Stimulated activated CD4-positive, alpha-beta T cell treated with anti-CD3 and anti-CD28 coated beads, Interleukin-12 subunit alpha, Interleukin-12 subunit beta, amount 100 ng/mL, for 4 hours (primary cell): ENCODE data around the gene COL23A1.

Experiments
- DNase-seq: peaks from one replicate; pipeline ENCODE4 v3.0.0-alpha.2; 2020

The COL23A1 gene

DNA sequence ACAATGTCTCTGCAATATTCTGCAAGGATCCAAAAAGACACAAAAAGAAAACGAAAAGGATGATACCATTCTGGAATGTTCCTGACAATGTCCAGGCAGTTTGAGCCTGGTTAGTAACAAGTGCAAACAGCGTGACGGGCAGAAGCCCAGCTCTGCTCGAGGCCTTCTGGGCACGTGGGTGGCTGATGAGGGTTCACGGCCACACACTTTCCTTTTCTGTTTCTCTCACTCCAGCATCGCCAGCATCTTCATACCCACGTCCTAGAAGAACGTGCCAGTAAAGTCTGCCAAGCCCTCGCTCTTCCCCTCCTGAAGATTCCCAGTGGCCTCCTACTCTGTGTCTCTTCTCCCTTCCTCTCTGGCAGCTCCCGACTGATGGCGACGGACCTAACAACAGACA is 36.7 kb downstream of the COL23A1 start:
- DNase-seq, result no peak

DNA sequence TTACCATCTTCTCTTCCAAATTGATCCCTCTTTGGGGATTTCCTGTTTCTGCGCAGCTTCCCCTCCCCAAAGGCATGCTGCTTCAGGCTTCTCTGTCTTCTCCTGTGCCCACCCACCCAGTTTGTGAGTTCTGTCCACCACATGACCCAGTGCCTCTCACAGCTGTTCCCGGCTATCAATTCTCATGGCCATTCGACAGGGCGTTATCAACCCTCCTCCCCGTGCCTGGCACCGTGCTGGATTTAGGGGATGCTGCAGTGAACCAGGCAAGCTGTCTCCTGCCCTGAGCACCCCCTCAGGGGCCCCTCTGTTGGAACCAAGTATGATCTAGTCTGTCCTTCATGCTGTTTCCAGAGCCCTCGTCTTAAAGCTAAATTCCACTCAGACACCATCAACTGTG is 38.7 kb downstream of the COL23A1 start:
- DNase-seq, result no peak

DNA sequence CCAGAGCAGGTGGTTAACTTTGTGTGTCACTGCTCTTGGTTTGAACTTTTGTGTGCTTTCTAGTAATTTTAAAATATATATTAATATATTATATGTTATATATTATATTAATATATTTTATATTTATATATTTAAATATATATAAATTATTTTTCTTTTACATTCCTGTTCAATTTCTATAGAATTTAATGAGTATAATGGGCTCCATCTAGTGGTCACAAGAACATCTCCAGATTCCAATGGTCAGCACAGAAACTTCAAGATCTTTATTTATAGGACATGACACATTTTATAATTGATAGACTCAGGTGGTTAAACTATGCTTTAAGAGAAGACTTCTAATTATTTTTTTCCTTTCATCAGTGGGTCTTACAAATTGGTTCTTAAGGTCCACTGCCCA is 39.1 kb downstream of the COL23A1 start:
- no peak for DNase-seq

DNA sequence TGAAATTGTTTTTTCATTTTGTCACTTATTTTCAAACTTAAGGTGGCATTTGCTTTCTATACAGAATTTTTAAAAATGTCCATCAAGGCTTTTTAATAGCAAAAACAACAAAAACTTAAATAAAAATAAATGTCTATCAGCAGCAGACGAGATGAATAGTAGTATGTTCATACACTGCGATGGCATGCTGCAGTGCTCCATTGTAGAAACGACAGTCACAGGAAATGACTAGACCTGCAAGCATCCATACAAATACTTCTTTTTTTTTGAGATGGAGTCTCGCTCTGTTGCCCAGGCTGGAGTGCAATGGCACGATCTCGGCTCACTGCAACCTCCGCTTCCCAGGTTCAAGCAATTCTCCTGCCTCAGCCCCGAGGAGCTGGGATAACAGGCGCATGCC is 41.4 kb downstream of the COL23A1 start:
- DNase-seq, result no peak

DNA sequence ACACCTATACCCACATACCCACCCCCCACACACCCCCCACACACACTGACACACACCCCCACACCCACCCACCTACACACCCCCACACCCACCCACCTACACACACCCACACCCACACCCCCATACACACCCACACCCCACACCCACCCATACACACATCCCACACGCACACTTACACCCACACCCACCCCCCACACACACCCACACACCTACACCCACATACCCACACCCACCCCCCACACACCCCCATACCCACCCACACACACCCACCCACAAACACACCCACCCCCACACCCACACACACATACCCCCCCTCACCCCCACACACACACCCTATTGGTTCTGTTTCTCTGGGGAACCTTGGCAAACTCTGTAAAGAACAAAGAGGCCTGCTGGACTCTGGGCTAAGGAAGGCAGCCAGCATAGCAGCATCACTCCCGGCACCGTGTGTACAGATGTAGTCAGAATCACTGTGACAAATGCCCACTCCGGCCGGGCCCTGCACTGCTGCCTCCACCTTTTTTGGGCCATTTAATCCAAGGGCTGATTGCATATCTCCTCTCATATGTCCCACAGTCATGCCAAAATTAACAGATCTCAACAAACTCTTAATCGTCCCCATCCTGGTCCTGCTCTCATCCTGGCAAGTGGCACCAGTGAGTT is 42.3 kb downstream of the COL23A1 start:
- DNase-seq, result no peak

DNA sequence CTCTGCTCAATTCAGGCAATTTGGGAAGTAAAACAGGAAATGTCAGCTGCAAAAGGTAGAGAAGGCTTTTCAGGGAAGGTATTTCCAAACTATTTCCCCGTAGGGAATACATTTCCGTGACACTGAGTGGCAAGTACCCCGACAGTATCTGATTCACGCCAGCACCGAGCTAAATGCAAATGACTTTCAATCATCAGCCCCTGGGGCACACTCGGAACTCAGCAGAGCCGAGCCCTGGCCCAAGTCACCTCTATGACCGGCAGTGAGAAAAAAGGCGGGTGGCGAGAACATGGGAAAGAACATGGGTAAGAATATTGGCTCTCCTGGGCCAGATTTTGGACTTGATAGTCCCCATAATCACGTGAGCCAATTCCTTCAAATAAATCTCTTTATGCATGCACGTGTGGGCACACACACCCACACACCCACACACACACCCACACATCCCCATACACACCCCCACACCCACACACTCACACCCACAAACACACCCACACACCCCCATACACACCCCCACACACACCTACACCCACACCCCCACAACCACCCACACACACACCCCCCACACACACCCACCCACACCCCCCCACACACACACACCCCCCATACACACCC is 43.0 kb downstream of the COL23A1 start:
- DNase-seq, result no peak

DNA sequence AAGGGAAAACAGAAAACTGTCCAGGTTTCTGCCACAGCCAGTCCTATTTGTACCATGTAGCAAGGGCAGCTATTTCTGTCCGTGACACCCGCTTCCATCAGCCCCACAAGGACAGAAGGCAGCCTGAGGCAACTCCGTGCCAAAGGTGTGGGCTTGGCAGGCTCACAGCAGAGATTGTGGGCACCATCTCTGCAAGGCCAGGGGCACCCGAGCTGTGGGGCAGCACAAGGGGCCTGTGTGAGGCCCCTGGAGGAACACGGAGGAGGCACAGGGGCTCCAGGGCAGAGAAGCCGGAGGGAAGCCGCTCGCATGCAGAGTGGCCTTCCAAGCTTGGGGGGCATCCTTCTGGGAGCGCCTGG is 43.5 kb downstream of the COL23A1 start:
- DNase-seq, result no peak

DNA sequence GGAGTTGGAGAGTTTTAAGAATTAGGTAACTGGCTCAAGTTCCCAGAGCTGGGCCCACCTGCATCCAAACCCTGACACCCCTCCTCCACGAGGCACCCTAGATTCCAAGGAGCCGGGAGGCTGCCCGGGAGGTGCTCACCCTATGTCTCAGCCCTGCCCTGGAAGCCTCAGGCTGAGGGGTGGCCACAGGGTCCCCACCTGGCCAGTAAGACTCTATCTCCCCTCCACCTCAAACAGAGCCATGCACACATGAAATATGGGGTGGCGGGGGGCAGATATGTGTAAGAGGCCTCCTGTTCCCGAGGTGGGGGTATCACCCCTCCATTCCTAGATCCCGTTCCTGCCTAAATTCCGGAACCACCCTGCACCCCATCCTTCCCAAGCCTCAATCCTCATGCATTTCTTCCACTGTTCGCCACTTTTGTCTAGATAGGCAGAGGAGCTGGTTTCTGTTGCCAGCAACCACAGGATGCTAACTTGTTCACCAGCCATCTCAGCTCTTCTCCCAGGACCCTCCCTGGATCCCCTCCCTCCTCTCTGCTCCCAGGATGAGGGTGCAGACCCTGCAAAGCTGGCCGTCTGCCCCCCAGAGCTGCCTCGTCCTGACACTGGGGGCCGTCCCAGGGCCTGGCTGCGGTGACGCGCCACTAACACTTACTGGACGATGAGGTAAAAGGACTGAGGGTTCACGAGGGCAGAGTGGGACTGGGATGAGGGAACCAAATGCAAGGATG is 44.1 kb downstream of the COL23A1 start:
- no peak for DNase-seq

DNA sequence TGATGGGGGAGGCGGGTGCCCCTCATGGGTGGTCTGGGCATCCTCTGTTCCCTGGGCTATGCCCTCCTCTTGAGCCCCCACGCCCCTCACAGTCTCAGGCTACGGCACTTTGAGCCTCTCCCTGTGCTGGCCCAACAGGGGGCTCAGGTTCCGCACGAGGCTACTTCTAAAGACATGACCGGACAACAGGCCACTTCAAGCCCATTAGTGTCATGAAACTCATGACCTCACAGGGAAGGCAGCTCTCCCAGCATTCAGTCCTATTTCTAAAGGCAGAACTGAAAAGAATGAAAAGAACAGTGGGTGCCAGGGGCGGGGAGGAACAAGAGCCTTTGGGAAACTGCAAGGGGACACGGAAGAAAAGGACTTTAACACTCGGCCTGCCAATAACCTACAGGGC is 45.0 kb downstream of the COL23A1 start:
- no peak for DNase-seq

DNA sequence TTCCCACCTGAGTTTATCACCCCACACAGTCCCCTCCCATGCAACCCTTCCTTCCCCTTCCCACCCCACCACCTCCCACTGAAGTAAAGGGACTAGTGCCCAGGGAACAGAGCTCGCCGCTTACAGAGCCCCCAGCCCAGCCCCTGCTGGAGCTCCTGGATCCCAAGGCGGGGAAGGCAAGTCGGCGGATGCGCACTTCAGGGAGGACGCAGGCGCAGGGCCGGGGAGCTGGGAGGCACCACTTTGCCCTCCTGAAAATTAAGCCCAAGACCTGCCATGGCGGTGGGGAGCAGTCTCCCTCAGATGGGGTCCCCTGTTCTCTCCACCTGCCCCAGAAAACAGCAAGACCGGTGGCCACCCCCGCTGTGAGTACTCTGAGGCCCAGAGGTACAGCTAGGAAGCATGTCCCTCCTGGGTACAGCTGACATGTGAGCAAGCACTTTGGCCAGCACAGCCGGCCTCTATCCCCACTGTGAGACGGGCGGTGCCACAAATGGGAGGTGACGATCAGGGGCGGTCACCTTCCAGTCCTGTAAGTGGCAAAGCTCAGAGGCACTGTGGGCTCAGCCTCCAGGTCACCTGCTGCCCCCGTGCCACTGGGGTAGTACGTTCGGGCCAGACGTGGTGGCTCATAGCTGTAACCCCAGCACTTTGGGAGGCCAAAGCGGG is 45.9 kb downstream of the COL23A1 start:
- no peak for DNase-seq

DNA sequence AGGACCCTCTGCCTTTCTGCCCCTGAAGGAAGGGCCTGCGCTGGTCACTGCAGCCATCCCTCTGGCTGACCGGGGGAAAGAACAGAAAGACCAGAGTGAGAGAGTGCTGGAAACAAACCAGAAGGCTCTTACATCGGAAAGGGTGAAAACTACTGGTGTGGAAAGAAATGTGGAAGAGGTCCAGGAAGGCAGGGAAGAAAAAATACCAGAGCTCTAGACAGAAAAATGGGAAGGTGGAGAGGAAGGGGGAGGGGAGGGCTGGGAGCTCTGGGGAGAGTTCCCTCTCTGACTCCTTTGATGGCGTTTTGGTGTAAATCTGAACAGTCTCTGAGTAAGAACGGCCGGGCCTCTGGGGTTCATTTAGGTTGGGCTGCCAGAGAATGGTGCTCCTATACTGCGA is 47.7 kb downstream of the COL23A1 start:
- DNase-seq, result no peak

DNA sequence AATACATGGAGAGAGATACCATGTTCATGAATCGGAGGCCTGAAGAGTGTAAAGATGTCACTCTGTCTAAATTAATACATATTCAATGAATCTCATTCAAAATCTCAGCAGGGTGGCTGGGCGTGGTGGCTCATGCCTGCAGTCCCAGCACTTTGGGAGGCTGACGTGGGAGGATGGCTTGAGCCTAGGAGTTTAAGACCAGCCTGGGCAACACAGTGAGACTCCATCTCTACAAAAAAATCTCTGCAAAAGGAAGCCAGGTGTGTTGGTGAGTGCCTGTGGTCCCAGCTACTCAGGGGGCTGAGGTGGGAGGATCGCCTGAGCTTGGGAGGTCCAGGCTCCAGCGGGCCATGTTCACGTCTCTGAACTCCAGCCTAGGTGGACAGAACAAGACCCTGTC is 49.7 kb downstream of the COL23A1 start:
- no peak for DNase-seq

DNA sequence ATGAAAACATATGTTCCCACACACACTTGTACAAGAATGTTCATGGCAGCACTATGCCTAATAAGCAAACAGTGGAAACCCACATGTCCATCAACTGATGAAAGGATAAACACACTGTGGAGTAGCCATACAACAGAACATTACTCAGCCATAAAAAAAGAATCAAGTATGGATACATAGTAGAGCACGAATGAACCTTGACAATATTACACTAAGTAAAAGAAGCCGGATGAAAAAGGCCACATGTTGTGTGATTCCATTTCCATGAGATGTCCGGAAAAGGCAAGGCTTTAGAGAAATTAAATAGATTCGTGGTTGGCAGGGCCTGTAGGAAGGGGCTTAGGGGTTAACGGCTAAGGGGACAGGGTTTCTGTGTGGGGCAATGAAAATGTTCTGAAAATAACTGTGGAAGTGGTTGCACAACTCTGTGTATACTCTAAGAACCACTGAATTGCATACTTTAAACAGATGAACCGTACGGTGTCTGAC is 51.4 kb downstream of the COL23A1 start:
- no peak for DNase-seq

DNA sequence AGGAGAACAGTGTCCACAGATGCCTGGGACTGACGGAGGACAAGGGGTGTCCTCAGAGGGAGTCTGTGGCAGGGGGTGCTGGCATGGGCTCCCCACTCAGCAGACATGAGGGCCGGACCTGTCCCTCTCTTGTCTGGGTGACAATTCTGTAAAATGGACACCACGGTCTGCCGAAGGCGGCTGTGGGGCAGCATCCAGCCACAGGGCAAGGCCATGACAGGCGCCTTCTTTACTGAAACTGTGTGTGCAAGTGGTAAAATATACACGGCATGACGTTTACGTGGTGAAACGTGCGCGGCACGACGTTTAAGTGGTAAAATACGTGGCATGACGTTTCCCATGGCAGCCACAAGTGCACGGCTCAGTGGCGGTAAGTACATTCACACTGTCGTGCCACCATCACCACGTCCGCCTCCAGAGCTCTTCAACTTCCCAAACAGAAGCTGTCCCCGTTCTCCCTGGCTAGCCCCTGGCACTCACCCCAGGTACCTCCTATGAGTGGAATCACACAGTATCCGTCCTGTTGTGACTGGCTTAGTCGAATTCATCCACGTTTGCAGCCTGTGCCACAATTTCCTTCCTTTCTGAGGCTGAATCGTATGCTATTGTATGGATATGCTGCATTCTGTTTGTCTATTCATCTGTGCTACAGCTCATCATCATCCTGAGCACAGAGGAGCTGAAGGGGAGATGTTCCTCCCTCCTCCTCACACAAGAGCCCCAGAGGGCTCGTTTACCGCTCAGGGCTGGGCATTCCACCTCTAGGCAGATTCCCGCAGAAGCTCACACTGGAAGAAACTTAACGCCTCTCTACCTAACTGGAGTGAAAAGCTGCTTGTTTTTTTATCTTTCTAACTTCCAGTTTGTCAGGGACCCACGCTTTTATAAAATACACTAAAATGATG is 52.5 kb downstream of the COL23A1 start:
- DNase-seq, result no peak

DNA sequence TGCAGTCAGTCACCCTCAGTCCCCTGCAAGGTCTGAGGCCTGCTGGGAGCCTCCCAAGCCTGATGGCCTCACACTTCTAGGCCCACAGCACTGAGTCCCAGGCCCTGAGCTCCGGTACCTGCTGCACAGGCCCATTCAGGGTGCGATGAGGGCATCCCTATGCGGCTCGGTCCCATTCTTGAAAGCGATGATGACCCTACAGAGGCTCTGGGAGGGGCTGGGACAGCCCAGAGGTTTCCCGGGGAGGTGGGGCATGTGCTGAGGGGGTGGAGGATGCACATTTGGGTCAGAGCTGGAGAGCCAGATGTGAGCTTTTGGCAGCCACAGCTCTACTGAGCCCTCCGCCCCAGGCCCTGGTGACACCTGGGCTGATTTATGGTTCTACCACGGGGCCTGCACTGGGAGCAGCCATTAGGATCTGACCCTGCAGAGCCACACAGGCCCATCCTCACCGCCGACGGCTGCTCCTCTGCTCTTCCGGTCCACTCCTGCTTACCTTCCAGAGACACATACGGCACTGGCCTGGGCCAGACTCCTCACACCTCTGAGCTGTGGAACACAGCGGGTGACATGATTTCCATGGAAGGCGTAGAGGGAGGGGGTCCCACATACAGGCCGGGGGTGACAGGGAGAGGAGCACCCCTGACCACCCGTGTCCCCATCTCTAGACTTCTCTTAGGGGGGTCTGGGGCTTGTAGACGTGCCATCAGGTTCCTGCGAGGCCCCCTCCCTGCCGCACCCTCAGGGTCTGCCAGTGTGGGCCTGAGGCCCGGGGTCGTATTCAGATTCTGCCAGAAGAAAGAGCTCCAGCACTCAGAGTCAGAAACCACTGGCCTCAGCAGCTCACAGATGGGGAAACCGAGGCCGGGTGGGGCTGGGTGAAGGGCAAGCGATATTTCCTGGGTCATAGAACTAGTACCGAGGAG is 53.4 kb downstream of the COL23A1 start:
- no peak for DNase-seq

DNA sequence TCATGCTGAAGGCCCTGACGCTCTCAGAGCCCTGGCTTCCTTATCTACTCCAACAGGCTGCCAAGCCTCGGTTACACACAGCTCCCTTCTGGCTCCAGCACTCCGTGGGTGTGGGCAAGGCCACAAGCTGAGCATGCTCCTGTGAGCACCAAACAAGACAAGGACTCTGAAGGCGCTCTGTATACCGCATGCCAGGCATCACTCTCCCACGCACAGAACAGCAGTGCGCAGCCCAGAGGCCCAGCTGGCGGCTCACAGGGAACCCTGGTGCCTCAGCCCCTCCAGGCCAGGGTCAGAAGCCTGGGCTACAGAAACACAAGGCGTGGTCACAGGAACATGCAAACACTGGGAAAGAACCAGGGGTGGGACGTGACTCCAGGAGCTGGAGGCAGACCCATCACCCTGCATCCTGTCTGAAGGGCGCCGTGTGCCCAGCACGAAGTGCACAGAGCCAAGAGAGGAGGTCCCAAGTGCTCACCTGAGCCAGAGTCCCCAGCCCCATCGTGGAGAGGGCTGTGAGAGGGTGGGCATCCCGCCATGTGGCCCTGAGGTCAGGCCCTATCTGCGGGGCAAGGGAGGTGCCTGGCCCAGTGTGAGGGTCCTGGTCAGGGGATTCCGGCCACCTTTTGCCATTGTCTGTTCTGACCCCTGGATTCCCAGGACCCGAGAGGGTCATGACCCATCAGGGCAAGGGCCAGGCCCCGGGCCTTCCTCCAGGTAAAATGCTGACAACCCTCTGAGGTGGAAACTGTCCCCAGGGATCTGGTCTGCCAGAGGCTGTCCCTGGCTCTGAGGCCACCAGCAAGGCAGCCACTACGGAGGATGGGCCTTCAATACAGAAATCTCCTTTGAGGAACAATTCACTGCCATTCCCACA is 54.7 kb downstream of the COL23A1 start:
- no peak for DNase-seq

DNA sequence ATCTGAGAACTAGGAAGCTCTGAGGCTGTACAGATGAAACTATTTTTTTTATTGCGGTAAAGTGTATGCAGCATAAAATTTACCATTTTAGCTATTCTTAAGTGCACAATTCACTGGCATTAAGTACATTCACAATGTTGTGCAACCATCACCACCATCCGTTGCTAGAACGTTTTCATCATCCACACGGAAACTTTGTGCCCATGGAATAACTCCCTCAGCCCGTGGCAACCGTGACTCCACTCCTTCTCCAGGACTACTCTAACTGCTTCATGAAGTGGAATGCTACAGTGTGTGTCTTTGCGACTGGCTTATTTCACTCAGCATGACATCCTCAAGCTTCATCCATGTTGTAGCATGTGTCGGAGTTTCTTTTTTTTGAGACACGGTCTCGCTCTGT is 57.1 kb downstream of the COL23A1 start:
- no peak for DNase-seq

DNA sequence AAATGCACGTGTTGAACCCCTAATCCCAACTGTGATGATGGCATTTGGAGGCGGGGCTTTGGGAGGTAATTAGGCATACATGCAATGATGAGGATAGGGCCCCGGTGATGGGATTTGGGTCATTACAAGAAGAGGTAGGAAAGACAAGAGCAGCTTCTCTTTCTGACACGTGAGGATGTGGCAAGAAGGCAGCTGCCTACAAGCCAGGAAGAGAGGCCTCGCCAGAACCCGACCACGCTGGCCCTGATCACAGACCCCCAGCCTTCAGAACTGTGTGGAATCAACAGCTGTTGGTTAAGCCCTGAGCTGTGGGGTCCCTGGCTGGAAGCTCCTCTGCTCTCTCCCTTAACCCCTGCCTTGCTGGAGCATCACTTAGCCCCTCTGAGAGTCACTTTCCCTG is 57.5 kb downstream of the COL23A1 start:
- DNase-seq, result no peak

DNA sequence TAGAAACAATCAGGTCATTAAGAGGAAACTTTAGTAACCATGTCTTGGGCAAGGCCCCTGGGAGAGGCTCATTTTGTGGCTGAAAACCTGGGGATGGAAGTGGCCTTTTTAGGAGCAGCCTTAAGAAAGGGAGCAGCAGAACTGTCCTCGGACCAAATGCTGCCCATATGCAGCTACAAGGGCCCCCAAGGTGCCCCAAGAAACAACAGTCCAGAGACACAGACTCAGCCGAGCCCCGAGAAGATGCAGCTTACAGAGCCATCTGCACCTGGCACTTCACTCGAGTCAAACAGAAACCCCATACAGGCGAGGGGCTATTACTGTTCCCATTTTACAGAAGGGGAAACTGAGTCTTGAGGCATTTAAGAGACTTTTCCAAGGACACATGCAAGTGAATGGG is 58.0 kb downstream of the COL23A1 start:
- no peak for DNase-seq

DNA sequence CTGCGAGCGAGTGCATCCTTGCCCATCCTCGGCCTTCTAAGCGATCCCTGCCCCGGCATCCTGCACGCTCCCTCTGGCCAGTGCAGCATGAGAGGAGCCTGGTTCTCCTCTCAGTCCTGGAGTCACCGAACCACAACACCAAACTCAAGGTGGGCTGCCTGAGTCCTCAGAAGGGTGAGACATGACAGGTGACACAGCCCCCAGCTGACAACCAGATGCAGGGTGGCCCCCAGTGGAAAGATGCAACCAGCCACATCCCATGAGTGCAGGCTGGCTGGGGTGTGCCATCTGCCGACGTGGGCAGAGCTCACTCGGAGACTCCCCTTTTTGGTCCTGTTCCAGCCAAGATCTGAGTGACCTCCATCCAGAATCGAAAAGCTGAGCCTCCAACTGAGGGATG is 58.4 kb downstream of the COL23A1 start:
- DNase-seq, result no peak

DNA sequence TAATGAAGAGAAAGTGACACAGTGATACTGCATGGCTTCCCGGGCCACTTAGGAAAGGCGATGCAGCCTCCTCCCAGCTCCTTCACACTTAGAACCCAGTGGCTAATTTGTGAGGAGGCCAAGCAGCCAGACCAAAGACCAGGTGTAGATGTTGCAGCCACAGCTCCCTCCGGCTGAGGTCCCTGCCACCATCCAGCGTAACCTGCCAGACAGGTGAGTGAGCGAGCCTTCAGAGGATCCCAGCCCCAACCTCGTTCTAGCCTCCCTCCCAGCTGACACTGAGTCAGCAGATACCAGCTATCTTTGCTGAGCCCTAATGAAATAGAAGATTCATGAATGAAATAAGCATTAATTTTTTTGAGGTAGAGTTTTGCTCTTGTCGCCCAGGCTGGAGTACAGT is 59.7 kb downstream of the COL23A1 start:
- no peak for DNase-seq
